ENCODE results near the gene MOCOS. TPM values are rescaled to one million over a fixed set of nuclear protein-coding genes. Genes with fewer than 3 reads are reported as not detected.

MOCOS gene
- total and polyA plus RNA-seq, 2 of the 13 experiments (the other 11 are each of a cell fraction or from before 2014, with no cell fraction given): 7.7 to 15.4 TPM

DNA sequence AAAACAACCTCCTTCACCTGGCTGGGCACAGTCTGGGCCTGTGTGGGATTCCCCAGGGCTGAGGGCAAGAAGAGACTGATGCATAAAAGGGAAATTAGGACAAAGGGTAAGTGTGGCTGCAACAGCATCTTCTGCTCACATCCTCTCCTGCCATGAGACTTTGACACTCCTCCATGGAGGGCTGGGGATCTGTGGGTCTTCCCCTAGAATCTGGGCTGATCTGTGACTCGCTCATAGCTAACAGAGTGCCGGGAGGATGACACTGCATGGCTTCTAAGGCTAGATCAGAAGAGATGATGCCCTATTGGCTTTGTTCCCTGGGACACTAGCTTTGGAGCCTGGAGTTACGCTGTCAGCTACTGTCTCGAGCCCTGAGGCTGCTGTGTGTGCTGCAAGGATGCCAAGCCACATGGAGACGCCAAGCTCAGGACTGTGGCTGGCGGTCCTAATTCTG lies 24.3 kb downstream of the MOCOS start:
- no peak for TF ChIP-seq SMARCE1 (IDR thresholded peaks at IDR 0.05; ENCODE audit: borderline replicate concordance)
- TF ChIP-seq E2F1 (CRISPR knock-in tag; IDR thresholded peaks at IDR 0.05): no peak
- TF ChIP-seq, protein P1, sequence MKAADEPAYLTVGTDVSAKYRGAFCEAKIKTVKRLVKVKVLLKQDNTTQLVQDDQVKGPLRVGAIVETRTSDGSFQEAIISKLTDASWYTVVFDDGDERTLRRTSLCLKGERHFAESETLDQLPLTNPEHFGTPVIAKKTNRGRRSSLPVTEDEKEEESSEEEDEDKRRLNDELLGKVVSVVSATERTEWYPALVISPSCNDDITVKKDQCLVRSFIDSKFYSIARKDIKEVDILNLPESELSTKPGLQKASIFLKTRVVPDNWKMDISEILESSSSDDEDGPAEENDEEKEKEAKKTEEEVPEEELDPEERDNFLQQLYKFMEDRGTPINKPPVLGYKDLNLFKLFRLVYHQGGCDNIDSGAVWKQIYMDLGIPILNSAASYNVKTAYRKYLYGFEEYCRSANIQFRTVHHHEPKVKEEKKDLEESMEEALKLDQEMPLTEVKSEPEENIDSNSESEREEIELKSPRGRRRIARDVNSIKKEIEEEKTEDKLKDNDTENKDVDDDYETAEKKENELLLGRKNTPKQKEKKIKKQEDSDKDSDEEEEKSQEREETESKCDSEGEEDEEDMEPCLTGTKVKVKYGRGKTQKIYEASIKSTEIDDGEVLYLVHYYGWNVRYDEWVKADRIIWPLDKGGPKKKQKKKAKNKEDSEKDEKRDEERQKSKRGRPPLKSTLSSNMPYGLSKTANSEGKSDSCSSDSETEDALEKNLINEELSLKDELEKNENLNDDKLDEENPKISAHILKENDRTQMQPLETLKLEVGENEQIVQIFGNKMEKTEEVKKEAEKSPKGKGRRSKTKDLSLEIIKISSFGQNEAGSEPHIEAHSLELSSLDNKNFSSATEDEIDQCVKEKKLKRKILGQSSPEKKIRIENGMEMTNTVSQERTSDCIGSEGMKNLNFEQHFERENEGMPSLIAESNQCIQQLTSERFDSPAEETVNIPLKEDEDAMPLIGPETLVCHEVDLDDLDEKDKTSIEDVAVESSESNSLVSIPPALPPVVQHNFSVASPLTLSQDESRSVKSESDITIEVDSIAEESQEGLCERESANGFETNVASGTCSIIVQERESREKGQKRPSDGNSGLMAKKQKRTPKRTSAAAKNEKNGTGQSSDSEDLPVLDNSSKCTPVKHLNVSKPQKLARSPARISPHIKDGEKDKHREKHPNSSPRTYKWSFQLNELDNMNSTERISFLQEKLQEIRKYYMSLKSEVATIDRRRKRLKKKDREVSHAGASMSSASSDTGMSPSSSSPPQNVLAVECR (CRISPR knock-in tag; IDR thresholded peaks at IDR 0.05; ENCODE audit: borderline replicate concordance): no peak
- no peak for TF ChIP-seq ZMAT3 (CRISPR knock-in tag; conservative IDR thresholded peaks at IDR 0.05)
- TF ChIP-seq IRX3 (CRISPR knock-in tag; IDR thresholded peaks at IDR 0.05; ENCODE audit: borderline replicate concordance, low read depth): no peak
- TF ChIP-seq, protein P2, sequence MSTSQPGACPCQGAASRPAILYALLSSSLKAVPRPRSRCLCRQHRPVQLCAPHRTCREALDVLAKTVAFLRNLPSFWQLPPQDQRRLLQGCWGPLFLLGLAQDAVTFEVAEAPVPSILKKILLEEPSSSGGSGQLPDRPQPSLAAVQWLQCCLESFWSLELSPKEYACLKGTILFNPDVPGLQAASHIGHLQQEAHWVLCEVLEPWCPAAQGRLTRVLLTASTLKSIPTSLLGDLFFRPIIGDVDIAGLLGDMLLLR (CRISPR knock-in tag; IDR thresholded peaks at IDR 0.05): no peak
- TF ChIP-seq ZBTB38 (CRISPR knock-in tag; IDR thresholded peaks at IDR 0.05): no peak
- TF ChIP-seq NFKB2 (CRISPR knock-in tag; IDR thresholded peaks at IDR 0.05; ENCODE audit: borderline replicate concordance): no peak
- FAIRE-seq (no peak), ATAC-seq (no peak), DNase-seq (ENCODE audit: low spot score) (no peak)
- Histone ChIP-seq H3K27me3 (ENCODE audit: control insufficient read depth in 1 of 2, insufficient read depth in 2 of 2, low read length in 2 of 2) (no peaks in the 10 kb centered on the region), H3K9me3 (ENCODE audit: low read length) (no peaks in the 10 kb centered on the region), H3K4me2 (ENCODE audit: low read depth, low read length) (no peak overlapping the region), H3K4me3 (replicated peaks in 1 of 3; ENCODE audit: insufficient read depth in 1 of 3, low read depth in 2 of 3, low read length in 3 of 3) (no peak overlapping the region), H3K4me1 (ENCODE audit: insufficient read depth, low read length) (peaks cover 1% of the 10 kb centered on the region), H2AFZ (ENCODE audit: low read length) (no peak overlapping the region), H3K79me2 (ENCODE audit: insufficient read depth, low read length) (peaks cover 2% of the 10 kb centered on the region), H4K20me1 (ENCODE audit: insufficient read depth, low read length) (no peaks in the 10 kb centered on the region), H3K9ac (ENCODE audit: insufficient read depth, low read depth, low read length) (no peak overlapping the region), H3K27ac (ENCODE audit: extremely low read length, insufficient read depth, low read length) (no peak overlapping the region), H3K36me3 (replicated peaks in 1 of 2; ENCODE audit: control insufficient read depth in 1 of 2, insufficient read depth in 2 of 2, low read length in 2 of 2) (peaks cover 6 to 67% of the 10 kb centered on the region in 2 experiments)
- 96% methylated on average over 4 of the region's 6 CpGs for WGBS (ENCODE audit: low lambda C conversion rate)
- in situ Hi-C loops (cut with HindIII; ENCODE audit: extremely low pct_ligation_motif_present, low pct_unique_long_range_greater_than_20kb): no loop called here
- no TSS peak for BruUV-seq (replicated peaks)
- ChIA-PET POLR2A (no interaction called here), CTCF (ENCODE audit: low intra/inter-chr PET ratio, low total read pairs) (no interaction called here)
- intact Hi-C loops (cut with micrococcal nuclease; ENCODE audit: unreplicated experiment): no loop called here
